LNCaP clone FGC (cell line): Measurements from ENCODE around the gene HOXA5.
A peak's percentile ranks its signal among the peaks of the same experiment; 100 is the strongest.

ENCODE experiments used
- DNase-seq: peaks from one replicate; pipeline ENCODE4 v3.0.0-alpha.2; 2011; ENCODE audit warnings: low read depth
- H3K4me3 ChIP-seq: 2 replicates; pipeline ENCODE4 v1.5.1; 2011; ENCODE audit warnings: mild to moderate bottlenecking, low read depth, low read length, control low read depth
- TF ChIP-seq, protein P1 (sequence below): IDR thresholded peaks from 2 replicates; pipeline ENCODE4 v1.5.1; 2012; ENCODE audit warnings: mild to moderate bottlenecking; ENCODE audit not compliant: control insufficient read depth, insufficient read depth; ENCODE audit errors: extremely low read depth

Gene HOXA5

DNA sequence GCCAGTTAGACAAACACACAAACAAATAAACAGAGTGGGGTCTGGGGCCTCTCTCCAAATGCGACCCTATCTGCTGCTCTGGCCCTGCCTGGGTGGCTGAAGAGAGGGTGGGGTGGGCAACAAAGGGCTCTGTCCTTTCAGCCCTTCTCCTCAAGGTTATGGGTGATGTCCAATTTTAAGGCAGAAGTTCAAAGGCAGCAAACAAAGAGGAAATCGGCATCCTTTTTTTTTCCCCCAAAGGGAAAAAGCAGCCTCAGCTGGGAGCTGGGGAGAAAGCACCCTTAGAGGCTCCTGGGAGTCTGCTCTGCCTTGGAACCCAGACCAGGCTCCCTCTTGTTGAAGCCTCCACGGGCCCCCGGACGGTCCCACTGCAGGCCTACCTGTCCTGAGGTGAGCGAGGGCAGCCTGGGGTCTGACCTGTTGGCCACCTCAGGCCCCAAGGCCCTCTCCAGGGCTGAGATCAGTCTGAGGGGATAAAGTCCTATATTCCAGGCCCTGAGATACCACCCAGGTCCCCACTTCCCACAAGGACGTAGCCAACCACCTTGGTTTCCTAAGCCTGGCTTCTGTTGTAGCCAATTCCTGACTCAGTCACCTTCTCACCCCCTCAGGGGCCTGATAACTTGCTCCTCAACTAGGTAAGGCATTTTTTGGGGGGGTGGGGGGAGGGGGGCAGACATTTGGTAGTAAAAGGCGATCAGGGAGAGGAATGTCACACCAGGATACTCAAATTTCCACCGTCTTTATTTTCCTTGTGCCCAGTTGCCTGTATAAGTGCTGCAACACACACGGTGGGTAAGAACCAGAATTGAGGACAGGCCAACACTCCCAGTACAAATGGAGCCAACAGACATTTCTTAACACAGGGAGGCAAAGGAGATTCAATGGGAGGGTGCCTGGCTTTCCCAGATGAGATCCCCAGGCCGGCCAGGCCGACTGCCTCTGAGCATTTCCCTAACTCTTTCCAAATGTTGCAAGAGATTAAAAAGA is 37.2 kb upstream of the HOXA5 start:
- H3K4me3 ChIP-seq, result no peak overlapping the region
- TF ChIP-seq, protein P1, sequence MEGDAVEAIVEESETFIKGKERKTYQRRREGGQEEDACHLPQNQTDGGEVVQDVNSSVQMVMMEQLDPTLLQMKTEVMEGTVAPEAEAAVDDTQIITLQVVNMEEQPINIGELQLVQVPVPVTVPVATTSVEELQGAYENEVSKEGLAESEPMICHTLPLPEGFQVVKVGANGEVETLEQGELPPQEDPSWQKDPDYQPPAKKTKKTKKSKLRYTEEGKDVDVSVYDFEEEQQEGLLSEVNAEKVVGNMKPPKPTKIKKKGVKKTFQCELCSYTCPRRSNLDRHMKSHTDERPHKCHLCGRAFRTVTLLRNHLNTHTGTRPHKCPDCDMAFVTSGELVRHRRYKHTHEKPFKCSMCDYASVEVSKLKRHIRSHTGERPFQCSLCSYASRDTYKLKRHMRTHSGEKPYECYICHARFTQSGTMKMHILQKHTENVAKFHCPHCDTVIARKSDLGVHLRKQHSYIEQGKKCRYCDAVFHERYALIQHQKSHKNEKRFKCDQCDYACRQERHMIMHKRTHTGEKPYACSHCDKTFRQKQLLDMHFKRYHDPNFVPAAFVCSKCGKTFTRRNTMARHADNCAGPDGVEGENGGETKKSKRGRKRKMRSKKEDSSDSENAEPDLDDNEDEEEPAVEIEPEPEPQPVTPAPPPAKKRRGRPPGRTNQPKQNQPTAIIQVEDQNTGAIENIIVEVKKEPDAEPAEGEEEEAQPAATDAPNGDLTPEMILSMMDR, result no peak
- no peak for DNase-seq

DNA sequence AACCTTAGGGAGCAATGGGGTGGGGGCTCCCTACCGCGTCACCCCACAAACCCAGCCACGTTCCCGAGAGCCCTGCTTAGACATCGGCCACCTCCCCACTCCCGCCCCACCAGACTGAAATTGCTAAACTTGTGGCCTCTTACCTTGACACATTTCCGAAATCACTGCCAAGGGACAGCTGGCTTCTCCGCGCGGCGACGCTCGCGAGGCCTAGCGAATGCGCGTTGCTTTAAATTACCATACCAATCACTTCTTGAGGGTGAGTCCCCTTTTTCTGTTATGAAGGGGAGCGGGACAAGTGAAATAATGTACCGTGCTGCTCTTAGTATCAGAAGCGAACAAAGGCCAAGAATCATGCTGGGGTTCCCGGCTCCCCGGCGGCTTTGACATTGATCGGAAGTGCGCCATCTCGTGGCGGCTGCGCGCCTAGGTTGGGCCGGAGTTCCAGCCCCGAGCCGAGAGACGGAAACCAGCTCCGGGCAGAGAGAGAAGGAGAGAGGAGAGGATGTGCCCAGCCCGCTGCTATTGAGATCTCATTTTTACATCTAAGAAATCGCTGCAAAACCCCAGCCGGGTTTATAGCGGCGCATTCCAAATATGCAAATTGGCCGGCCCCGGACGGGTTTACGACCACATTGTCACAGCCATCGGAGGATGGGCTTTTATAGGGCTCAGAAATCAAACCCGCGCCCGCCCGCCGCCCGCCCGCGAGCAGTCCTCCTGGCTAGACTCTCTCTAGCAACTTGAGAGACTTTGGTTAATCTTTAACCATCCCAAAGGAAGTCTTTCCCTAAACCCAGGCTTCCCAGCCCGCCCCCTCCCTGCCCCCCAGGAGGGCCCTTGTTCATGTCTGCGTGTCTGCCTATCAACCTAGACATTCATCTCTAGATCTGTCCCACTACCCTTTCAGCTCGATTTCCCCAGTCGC is 36.3 kb upstream of the HOXA5 start:
- TF ChIP-seq, protein P1, result peak; percentile 65
- no peak overlapping the region for H3K4me3 ChIP-seq
- no peak for DNase-seq

DNA sequence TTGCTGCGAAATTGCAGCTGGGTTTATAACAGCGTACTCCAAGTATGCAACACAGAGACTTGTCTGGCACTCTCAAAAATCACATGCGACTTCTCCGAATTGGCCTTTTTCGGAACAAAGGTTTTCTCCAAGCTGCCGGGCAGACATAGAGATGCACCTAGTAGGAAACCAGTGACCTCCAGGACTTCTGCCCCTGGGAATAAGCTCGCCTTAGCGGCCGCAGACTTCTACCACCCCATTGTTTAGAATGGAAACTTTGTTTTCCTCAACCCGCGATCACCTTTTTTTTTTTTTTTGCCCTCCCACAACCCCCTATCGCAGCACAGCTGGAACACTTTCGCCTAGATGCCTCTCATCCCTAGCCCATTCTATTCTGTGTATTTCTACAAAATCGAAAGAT is 35.5 kb upstream of the HOXA5 start:
- TF ChIP-seq, protein P1, result no peak
- H3K4me3 ChIP-seq, result no peak overlapping the region
- no peak for DNase-seq

DNA sequence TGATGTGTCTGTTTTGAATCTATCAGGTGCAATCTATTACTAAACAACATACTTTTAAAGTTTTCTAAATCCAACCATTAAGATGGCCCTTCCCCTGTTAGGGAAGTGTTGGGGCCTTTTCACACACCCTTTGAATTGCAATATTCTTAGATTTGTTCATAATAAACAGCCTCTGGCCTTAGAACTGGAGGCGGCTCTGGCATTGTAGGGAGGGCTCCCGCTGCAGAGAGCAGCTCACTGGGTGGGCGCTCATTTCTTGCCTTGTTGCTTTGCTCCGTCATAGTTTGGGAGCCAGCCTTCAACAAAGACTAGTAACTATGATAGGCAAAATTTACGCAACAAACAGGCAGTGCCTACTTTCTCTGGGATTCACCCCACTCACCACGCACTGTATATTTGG is 34.9 kb upstream of the HOXA5 start:
- TF ChIP-seq, protein P1, result no peak
- no peak overlapping the region for H3K4me3 ChIP-seq
- DNase-seq, result no peak

DNA sequence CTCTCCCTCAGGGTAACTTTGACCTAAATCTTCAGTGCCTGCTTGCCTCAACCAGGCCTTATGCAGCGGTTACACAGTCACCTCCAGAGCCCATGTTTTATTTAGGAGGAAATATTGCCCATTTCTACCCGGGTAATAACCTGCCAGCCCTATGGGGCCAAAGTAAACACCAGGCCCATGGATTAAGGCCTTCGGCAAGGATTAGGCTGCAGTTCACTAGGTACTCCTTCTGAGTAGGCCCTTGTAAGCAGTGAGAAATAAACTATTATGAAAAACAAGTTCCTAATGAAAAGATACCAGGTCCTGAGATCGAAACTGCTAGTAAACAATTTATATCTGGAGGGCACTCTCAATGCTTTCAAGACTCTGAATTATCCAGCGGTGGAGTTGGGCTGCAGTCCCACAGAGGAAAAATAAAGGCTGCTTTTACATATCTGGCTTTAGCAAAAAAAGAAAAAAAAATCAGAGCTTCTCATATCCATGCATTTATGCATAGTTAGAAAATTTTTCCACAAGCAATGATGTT is 34.4 kb upstream of the HOXA5 start:
- no peak for DNase-seq
- H3K4me3 ChIP-seq, result no peak overlapping the region
- TF ChIP-seq, protein P1, result no peak

DNA sequence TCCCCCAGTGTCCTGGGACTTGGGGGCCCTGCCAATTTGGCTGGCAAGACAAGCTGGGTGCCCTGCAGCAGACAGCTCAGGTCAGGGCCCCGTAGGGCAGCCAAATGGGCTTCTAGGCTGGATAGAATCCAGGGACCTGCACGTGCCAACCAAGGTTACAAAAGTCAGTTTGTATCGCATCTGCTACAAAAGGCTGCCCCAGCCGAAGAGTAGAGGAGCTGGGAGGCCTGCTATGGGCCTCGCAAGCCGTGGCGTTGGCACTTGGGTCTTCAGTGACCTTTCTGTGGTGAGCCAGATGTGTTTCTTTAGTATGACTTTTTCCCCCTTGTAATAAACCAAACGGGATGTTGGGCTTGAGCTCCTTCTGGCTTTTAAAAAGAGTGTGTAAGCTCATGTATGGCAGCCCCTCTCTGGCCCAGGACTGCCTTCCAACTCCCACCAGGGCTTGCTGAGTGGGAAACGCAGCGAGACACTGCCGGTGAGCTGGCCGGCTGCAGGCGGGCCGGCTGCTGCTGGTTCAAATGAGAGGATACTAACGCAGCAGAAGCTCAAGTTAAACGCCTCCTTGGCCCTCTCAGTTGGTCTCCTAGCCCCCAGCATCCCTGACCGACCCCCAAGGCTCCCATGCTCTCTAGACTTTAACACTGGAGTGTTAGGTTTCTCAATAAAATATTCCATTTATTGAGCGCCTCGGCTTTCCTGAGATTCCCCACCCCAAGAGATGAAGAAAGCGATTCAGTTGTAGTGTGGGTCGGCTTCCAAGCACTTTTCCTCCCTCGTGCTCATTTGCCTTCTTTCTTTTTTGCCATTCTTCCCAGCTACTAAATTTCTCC is 33.7 kb upstream of the HOXA5 start:
- TF ChIP-seq, protein P1, result no peak
- no peak overlapping the region for H3K4me3 ChIP-seq
- DNase-seq, result no peak
